Astrocyte of the spinal cord (primary cell): ENCODE data around the gene ANKMY1.

ENCODE experiments used
- DNase-seq: peaks from one replicate; pipeline ENCODE4 v3.0.0; 2011; ENCODE audit warnings: low read depth, low spot score
- H3K4me3 ChIP-seq: 2 replicates; pipeline ENCODE4 v1.5.1; 2011; ENCODE audit warnings: low read depth, mild to moderate bottlenecking, low read length, moderate library complexity
- CTCF ChIP-seq: IDR thresholded peaks from 2 replicates; pipeline ENCODE4 v1.5.1; 2012; ENCODE audit warnings: low read depth, mild to moderate bottlenecking, low read length, inconsistent platforms
- in situ Hi-C: cut with HindIII; loops from 2 replicates; pipeline ENCODE4 v1.10.0; 2017; ENCODE audit warnings: low sequenced_read_pairs

ANKMY1 gene

DNA sequence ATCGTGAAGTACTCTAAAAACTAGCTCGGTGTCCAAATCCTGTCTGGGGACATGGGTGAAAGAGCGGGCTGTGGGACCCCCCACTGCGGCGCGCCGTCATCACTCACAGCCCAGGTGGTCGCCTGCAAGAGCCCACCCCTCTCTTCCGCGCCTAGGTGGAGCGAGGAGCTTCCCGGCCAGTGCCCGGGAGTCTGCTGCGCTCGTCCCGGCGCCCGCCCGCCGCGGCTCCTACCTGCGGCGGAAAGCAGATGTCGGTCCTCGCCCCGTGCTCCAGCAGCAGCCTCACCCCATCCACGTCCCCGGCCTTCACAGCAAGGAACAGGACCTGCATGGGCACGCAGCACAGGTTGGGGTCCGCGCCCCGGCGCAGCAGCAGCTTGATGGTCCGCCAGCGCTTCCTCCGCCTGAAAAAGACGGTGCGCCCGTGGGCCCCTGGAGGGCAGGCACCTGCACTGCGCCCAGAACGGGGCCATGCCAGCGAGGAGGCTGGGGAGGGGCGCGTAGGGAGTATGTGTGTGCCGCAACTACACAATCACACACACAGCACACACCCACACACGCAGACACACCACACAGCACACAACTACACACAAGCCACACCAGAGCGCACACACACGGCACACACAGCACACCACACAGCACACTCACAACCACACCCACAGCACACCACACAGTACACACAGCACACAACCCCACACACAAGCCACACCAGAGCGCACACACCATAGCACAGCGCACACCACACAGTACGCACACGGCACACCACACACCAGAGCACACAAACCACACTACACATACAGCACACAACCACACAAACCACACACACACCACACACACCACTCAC is 37.4 kb downstream of the ANKMY1 start:
- in situ Hi-C loops = no loop called here
- no peak for TF ChIP-seq CTCF
- no peak for DNase-seq
- no peak overlapping the region for H3K4me3 ChIP-seq

- TF ChIP-seq CTCF = no peak
- in situ Hi-C loops = no loop called here
- H3K4me3 ChIP-seq = no peak overlapping the region
- peak; percentile 14 for DNase-seq
Measured at GRCh38 chr2:240519396-240520129, 38.2 kb downstream of the ANKMY1 start.

DNA sequence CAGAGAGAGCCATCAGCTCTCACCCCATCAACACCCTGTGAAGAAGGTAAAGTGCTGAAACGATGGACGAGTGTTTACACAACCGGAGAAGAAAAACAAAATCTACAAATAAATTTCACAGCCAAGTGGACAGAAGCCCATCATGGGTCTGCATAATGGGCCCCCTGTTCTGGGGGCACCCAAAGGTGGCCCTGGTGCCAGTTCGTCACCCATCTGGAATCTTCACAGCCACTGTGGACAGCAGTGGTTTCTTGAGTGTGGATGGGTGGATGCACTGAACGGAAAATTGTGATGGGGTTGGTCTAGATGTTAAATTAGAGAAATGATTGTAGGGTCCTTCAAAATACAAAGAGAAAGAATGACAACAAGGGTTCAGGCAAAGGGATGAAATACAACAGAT is 38.8 kb downstream of the ANKMY1 start:
- DNase-seq = no peak
- in situ Hi-C loops = no loop called here
- TF ChIP-seq CTCF = no peak
- H3K4me3 ChIP-seq = no peak overlapping the region

DNA sequence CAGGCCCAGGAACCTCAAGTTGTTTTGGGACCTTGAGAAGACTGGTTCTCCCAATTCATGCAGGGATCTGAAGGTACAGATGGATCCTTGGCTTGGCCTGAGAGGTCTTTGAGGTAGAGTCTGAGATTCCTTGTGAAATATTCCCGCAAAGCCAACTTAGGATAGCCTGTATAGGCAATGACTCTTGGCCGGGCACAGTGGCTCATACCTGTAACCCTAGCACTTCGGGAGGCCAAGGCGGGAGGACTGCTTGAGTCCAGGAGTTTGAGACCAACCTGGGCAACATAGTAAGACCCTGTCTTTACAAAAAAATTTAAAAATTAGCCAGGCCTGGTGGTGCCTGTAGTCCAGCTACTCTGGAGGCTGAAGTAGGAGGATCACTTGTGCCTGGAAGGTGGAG is 40.4 kb downstream of the ANKMY1 start:
- no peak overlapping the region for H3K4me3 ChIP-seq
- DNase-seq = no peak
- in situ Hi-C loops = no loop called here
- TF ChIP-seq CTCF = no peak

DNA sequence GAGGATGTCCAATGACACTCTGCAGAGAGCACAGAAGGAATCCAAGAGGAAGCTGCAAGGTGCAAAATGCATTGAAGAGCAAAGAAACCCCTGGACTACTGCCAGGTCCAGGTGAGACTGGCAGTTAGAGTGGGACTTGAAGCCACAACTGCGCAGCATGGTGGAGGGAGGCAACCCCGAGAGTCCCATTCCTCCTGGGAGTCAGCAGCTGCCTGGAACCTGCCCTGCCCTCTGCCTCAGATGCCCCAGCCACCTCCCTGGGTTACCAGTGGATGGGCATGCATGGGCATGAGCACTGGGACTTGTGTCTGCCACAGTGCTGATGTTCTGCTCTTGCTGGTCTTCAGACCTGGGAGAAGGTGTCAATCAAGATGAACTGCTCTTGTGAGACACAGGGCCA is 43.2 kb downstream of the ANKMY1 start:
- no peak for DNase-seq
- no peak for TF ChIP-seq CTCF
- in situ Hi-C loops = no loop called here
- H3K4me3 ChIP-seq = no peak overlapping the region

DNA sequence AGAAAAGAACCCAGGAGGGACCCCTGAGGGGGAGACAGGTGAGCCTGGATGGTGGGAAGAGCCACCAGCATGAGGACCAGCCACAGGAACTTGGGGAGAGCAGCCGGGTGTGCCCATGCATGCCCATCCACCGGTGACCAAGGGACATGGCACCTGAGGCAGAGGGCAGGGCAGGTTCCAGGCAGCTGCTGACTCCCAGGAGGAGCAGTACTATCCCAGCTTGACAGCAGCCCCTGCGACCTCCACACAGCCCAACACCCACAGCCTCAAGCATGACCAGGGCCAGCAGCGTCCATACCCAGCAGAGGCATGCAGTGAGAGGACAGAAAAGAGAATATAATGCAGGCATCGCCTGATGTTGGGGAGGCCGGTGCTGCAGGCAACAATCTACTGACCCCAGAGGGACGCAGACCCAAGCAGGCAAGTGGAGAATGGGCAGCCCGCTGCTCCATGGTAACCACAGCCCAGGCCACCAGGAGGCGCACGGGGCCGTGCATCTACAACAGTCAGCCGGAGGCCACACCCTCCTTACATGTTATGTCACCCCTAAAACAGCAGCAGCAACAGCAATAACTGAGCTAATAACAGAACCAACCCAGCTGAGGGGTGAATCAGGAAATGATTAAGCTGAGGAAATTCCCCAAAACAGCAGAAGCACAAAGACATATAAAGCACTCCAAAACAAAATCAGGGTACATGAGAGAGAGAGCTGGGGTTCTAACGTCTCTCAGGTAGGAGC is 44.1 kb downstream of the ANKMY1 start:
- peak; percentile 95 for TF ChIP-seq CTCF
- H3K4me3 ChIP-seq = no peak overlapping the region
- in situ Hi-C loops = no loop called here
- DNase-seq = peak; percentile 73
